HepG2 (cell line): Measurements from ENCODE around the gene POLR1C. TPM values are rescaled to one million over a fixed set of nuclear protein-coding genes. Genes with fewer than 3 reads are reported as not detected.

Source experiments
- ATAC-seq: fragments of 200-7000 bp; cut with Tn5 transposase; 3 replicates; pipeline ENCODE4 v1.9.1; 2020; ENCODE audit warnings: mild to moderate bottlenecking, moderate library complexity
- BruUV-seq: library from RNA; stranded (reverse); fragments of 400-500 nt; replicated peaks from 2 replicates; lab custom pipeline; 2021; lab: Mats Ljungman, UMichigan
- CTCF ChIA-PET: fragments of 300-600 bp; formaldehyde crosslinking; extraction: SDS; loops from one replicate; lab custom pipeline; 2021; ENCODE audit warnings: low total read pairs, inconsistent platforms, low intra/inter-chr PET ratio; lab: Yijun Ruan, JAX
- POLR2A ChIA-PET: fragments of 350-600 bp; sonication (Branson Sonifier 250); formaldehyde crosslinking; loops from one replicate; lab custom pipeline; 2020; ENCODE audit warnings: antibody characterized with exemption, inconsistent platforms; lab: Yijun Ruan, JAX
- DNase-seq: peaks from one replicate; pipeline ENCODE4 v3.0.0-alpha.2; 2015; ENCODE audit warnings: low spot score
- FAIRE-seq: peaks from 3 replicates; lab custom pipeline; 2011; peaks lifted over from hg19 to GRCh38; lab: Jason Lieb, UNC
- H2AFZ ChIP-seq: one replicate; pipeline ENCODE4 v1.6.1; 2011; ENCODE audit warnings: low read length, inconsistent platforms
- H3K27ac ChIP-seq: fragments of 300-600 bp; 3 replicates; pipeline ENCODE4 v1.8.0; 2011; ENCODE audit warnings: mixed run types, mild to moderate bottlenecking, mixed read lengths, low read length, inconsistent platforms; ENCODE audit not compliant: insufficient read depth; ENCODE audit errors: extremely low read length
- H3K27me3 ChIP-seq, 2 experiments: fragments of 200-600 bp in 1 of 2; 2 replicates in 1 of 2; 3 replicates in 1 of 2; pipeline versions ENCODE4 v1.6.0 to v1.8.0; 2011; ENCODE audit warnings: low read length in 2 of 2, mild to moderate bottlenecking in 2 of 2, moderate library complexity in 2 of 2, inconsistent platforms in 1 of 2; ENCODE audit not compliant: insufficient read depth in 2 of 2, control insufficient read depth in 1 of 2
- H3K36me3 ChIP-seq, 2 experiments: fragments of 200-600 bp in 1 of 2; replicated peaks in 1 of 2; 2 replicates in 1 of 2; 3 replicates in 1 of 2; pipeline versions ENCODE4 v1.5.1 to v1.8.0; 2011; ENCODE audit warnings: low read length in 2 of 2, inconsistent platforms in 1 of 2; ENCODE audit not compliant: insufficient read depth in 2 of 2, control insufficient read depth in 1 of 2
- H3K4me1 ChIP-seq: 2 replicates; pipeline ENCODE4 v1.5.1; 2012; ENCODE audit warnings: low read length, inconsistent platforms; ENCODE audit not compliant: insufficient read depth
- H3K4me2 ChIP-seq: 2 replicates; pipeline ENCODE4 v1.6.0; 2011; ENCODE audit warnings: low read depth, low read length, inconsistent platforms
- H3K4me3 ChIP-seq, 3 experiments: fragments of 200-600 bp in 1 of 3; sonication (generic), shearing (Covaris generic) in 1 of 3; replicated peaks in 1 of 3; 2 replicates each; pipeline ENCODE4 v1.5.1; 2011 to 2016; ENCODE audit warnings: low read length in 3 of 3, inconsistent platforms in 2 of 3, low read depth in 2 of 3, mild to moderate bottlenecking in 2 of 3, control low read depth in 1 of 3, mixed read lengths in 1 of 3; ENCODE audit not compliant: insufficient read depth in 1 of 3
- H3K79me2 ChIP-seq: one replicate; pipeline ENCODE4 v1.6.1; 2011; ENCODE audit warnings: low read length, inconsistent platforms; ENCODE audit not compliant: insufficient read depth
- H3K9ac ChIP-seq: 2 replicates; pipeline ENCODE4 v1.6.0; 2011; ENCODE audit warnings: mild to moderate bottlenecking, low read depth, low read length, inconsistent platforms; ENCODE audit not compliant: insufficient read depth
- H3K9me3 ChIP-seq: 2 replicates; pipeline ENCODE4 v1.5.1; 2012; ENCODE audit warnings: mild to moderate bottlenecking, low read length
- H4K20me1 ChIP-seq: 2 replicates; pipeline ENCODE4 v1.6.0; 2011; ENCODE audit warnings: inconsistent platforms, mild to moderate bottlenecking, low read length, moderate library complexity; ENCODE audit not compliant: insufficient read depth
- BRD4 ChIP-seq: sonication (generic); formaldehyde crosslinking; IDR thresholded peaks from 2 replicates; pipeline ENCODE4 v1.4.0; 2020; ENCODE audit warnings: missing genetic modification reagents
- FOXJ3 ChIP-seq: sonication (generic); formaldehyde crosslinking; IDR thresholded peaks from 2 replicates; pipeline ENCODE4 v1.4.0; 2020; ENCODE audit warnings: missing genetic modification reagents, mild to moderate bottlenecking, borderline replicate concordance
- MTF1 ChIP-seq: sonication (generic); formaldehyde crosslinking; IDR thresholded peaks from 2 replicates; pipeline ENCODE4 v1.5.0; 2020; ENCODE audit warnings: missing genetic modification reagents
- NAIF1 ChIP-seq: sonication (generic); formaldehyde crosslinking; IDR thresholded peaks from 2 replicates; pipeline ENCODE4 v1.5.0; 2020; ENCODE audit warnings: mild to moderate bottlenecking, missing genetic modification reagents, borderline replicate concordance
- PHF8 ChIP-seq: sonication (generic); formaldehyde crosslinking; IDR thresholded peaks from 2 replicates; pipeline ENCODE4 v1.5.0; 2020; ENCODE audit warnings: missing genetic modification reagents
- SAFB2 ChIP-seq: sonication (generic); formaldehyde crosslinking; IDR thresholded peaks from 2 replicates; pipeline ENCODE4 v1.5.1; 2020; ENCODE audit warnings: missing genetic modification reagents, low read depth, mild to moderate bottlenecking, borderline replicate concordance
- SIX1 ChIP-seq: sonication (generic); formaldehyde crosslinking; IDR thresholded peaks from 2 replicates; pipeline ENCODE4 v1.4.0; 2020; ENCODE audit warnings: missing genetic modification reagents, borderline replicate concordance
- SKIL ChIP-seq: sonication (generic); formaldehyde crosslinking; IDR thresholded peaks from 2 replicates; pipeline ENCODE4 v1.8.0; 2022; ENCODE audit warnings: missing genetic modification reagents, mild to moderate bottlenecking, moderate library complexity, borderline replicate concordance
- SNRNP70 ChIP-seq: fragments of 200-400 bp; formaldehyde crosslinking; IDR thresholded peaks from 2 replicates; pipeline ENCODE4 v1.6.1; 2017; ENCODE audit warnings: mild to moderate bottlenecking, low read depth, low read length, moderate library complexity
- SOX5 ChIP-seq: IDR thresholded peaks from 2 replicates; pipeline ENCODE4 v1.6.1; 2016; ENCODE audit warnings: borderline replicate concordance
- SSRP1 ChIP-seq: IDR thresholded peaks from 2 replicates; pipeline ENCODE4 v1.6.1; 2016; ENCODE audit warnings: control low read depth
- ZMYM4 ChIP-seq: sonication (generic); formaldehyde crosslinking; IDR thresholded peaks from 2 replicates; pipeline ENCODE4 v1.8.1; 2023; ENCODE audit warnings: mild to moderate bottlenecking, missing genetic modification reagents
- ZNF329 ChIP-seq: sonication (generic); formaldehyde crosslinking; IDR thresholded peaks from 2 replicates; pipeline ENCODE4 v1.9.0; 2021; ENCODE audit warnings: low read depth, mild to moderate bottlenecking, missing genetic modification reagents
- ZNF550 ChIP-seq: sonication (generic); formaldehyde crosslinking; IDR thresholded peaks from 2 replicates; pipeline ENCODE4 v1.4.0; 2020; ENCODE audit warnings: mild to moderate bottlenecking, missing genetic modification reagents, borderline replicate concordance
- ZNF607 ChIP-seq: sonication (generic); formaldehyde crosslinking; IDR thresholded peaks from 2 replicates; pipeline ENCODE4 v1.5.1; 2020; ENCODE audit warnings: missing genetic modification reagents, mild to moderate bottlenecking, borderline replicate concordance
- ZSCAN31 ChIP-seq: sonication (generic); formaldehyde crosslinking; IDR thresholded peaks from 2 replicates; pipeline ENCODE4 v1.5.0; 2020; ENCODE audit warnings: low read depth, mild to moderate bottlenecking, missing genetic modification reagents
- ZZZ3 ChIP-seq: sonication (generic); formaldehyde crosslinking; IDR thresholded peaks from 2 replicates; pipeline ENCODE4 v1.4.0; 2020; ENCODE audit warnings: missing genetic modification reagents, mild to moderate bottlenecking, borderline replicate concordance
- WGBS: methylation state at CpG from one replicate; pipeline ENCODE4 v1.1.6; 2017; ENCODE audit warnings: low lambda C conversion rate; 5-methylcytosine and 5-hydroxymethylcytosine counted together
- in situ Hi-C: cut with HindIII; loops from 2 replicates; pipeline ENCODE4 v1.10.0; 2017; ENCODE audit warnings: low pct_unique_long_range_greater_than_20kb; ENCODE audit not compliant: extremely low pct_ligation_motif_present
- intact Hi-C: fragments of 100-400 bp; cut with micrococcal nuclease; formaldehyde crosslinking; loops from one replicate; pipeline ENCODE4 v1.10.0; 2022; ENCODE audit not compliant: unreplicated experiment
- polyA plus RNA-seq, 8 experiments: library from polyadenylated mRNA; depleted of rRNA in 3 of 8; stranded (reverse) in 7 of 8; unstranded in 1 of 8; fragments of >200 nt; fragmentation: Illumina TruSeq in 4 of 8; extraction: Trizol in 4 of 8; gene quantifications; 2 replicates each; pipeline versions ENCODE4 v1.2.1 to v1.2.3, GENCODE V29; 2011 to 2016; ENCODE audit warnings: low read depth in 4 of 8, missing spikeins in 1 of 8, mixed read lengths in 1 of 8; ENCODE audit not compliant: insufficient read depth in 1 of 8
- total RNA-seq, 5 experiments: library from RNA; depleted of rRNA; stranded (reverse); fragments of >200 nt; fragmentation: Illumina TruSeq; extraction: Trizol; gene quantifications; 2 replicates each; pipeline ENCODE4 v1.2.3, GENCODE V29; 2016; ENCODE audit warnings: low read depth in 1 of 5
- TF ChIP-seq, protein P1 (sequence below): sonication (generic); formaldehyde crosslinking; IDR thresholded peaks from 2 replicates; pipeline ENCODE4 v1.5.0; 2020; ENCODE audit warnings: mild to moderate bottlenecking, missing genetic modification reagents

POLR1C gene
- total and polyA plus RNA-seq, 2 of the 13 experiments (the other 11 are each of a cell fraction or from before 2014, with no cell fraction given): 62.6 to 72.2 TPM

- Histone ChIP-seq H3K79me2 (peaks cover 49% of the 10 kb centered on the region), H3K9ac (no peak overlapping the region; the same call in none of the 2 replicates), H3K4me3 (no peak overlapping the region; a peak in 2 of 6 replicates), H3K27ac (no peak overlapping the region), H2AFZ (no peak overlapping the region), H3K36me3 (peaks cover 0 to 4% of the 10 kb centered on the region in 2 experiments; a peak in 2 of 5 replicates), H4K20me1 (no peaks in the 10 kb centered on the region), H3K9me3 (no peaks in the 10 kb centered on the region), H3K4me1 (no peaks in the 10 kb centered on the region), H3K27me3 (no peaks in the 10 kb centered on the region), H3K4me2 (no peak overlapping the region)
- ChIA-PET POLR2A (interaction anchor here (0.5 to 6.4 kb wide), 5 partner anchors 9 to 639 kb away, joined by 3 to 141 read pairs (median 16); partner anchors contain the start of genes DLK2, TJAP1 and TMEM63B), CTCF (no interaction called here)
- ATAC-seq (peak; percentile 49), FAIRE-seq (no peak), DNase-seq (peak; percentile 53)
- intact Hi-C loops: no loop called here
- 22% methylated on average over 4 of the region's 4 CpGs for WGBS
- no TSS peak for BruUV-seq
- in situ Hi-C loops: no loop called here
- TF ChIP-seq ZZZ3 (CRISPR knock-in tag) (no peak), ZNF607 (CRISPR knock-in tag) (no peak), ZNF550 (CRISPR knock-in tag) (no peak), PHF8 (0 out of 2 replicates have a peak, but pooled peaks have one; percentile 19), ZNF329 (CRISPR knock-in tag) (no peak), ZMYM4 (no peak), NAIF1 (CRISPR knock-in tag) (no peak), SAFB2 (CRISPR knock-in tag) (no peak), SKIL (CRISPR knock-in tag) (peak; percentile 69; the same call in 1 of the 2 replicates), SNRNP70 (no peak), ZSCAN31 (CRISPR knock-in tag) (0 out of 2 replicates have a peak, but pooled peaks have one; percentile 48), BRD4 (CRISPR knock-in tag) (no peak), SIX1 (CRISPR knock-in tag) (0 out of 2 replicates have a peak, but pooled peaks have one; percentile 8), SSRP1 (CRISPR knock-in tag) (no peak), MTF1 (CRISPR knock-in tag) (no peak), FOXJ3 (CRISPR knock-in tag) (peak; percentile 67), SOX5 (CRISPR knock-in tag) (peak; percentile 67; the same call in 1 of the 2 replicates)
- TF ChIP-seq, protein P1, sequence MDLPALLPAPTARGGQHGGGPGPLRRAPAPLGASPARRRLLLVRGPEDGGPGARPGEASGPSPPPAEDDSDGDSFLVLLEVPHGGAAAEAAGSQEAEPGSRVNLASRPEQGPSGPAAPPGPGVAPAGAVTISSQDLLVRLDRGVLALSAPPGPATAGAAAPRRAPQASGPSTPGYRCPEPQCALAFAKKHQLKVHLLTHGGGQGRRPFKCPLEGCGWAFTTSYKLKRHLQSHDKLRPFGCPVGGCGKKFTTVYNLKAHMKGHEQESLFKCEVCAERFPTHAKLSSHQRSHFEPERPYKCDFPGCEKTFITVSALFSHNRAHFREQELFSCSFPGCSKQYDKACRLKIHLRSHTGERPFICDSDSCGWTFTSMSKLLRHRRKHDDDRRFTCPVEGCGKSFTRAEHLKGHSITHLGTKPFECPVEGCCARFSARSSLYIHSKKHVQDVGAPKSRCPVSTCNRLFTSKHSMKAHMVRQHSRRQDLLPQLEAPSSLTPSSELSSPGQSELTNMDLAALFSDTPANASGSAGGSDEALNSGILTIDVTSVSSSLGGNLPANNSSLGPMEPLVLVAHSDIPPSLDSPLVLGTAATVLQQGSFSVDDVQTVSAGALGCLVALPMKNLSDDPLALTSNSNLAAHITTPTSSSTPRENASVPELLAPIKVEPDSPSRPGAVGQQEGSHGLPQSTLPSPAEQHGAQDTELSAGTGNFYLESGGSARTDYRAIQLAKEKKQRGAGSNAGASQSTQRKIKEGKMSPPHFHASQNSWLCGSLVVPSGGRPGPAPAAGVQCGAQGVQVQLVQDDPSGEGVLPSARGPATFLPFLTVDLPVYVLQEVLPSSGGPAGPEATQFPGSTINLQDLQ (CRISPR knock-in tag): no peak
These were observed 28.1 kb upstream of the POLR1C start for GRCh38 chr6:43488667-43489276.
